GM21526 (cell line): ENCODE results near the gene EIF5AL1.
"Not testable (repeated sequence)": the region's sequence is repeated elsewhere in the genome, so short reads cannot be mapped to it uniquely, and the experiment has no call there.

ENCODE experiments used
- ATAC-seq: cut with Tn5 transposase; IDR thresholded peaks from one replicate; pipeline ENCODE4 v1.9.1; 2021; ENCODE audit warnings: moderate library complexity; ENCODE audit not compliant: unreplicated experiment, low FRiP score

EIF5AL1 gene

GRCh38 chr10:79555354-79556309 is 43.3 kb downstream of the EIF5AL1 start:
- no peak for ATAC-seq

- ATAC-seq, result not testable (repeated sequence)
Observed at GRCh38 chr10:79556961-79557360, 44.6 kb downstream of the EIF5AL1 start.

GRCh38 chr10:79559726-79560125 is 47.4 kb downstream of the EIF5AL1 start:
- ATAC-seq, result no peak

GRCh38 chr10:79560160-79560709 is 47.9 kb downstream of the EIF5AL1 start, which contains the start of gene SFTPA2:
SFTPA2 (minus strand) TSS chr10:79560407; CDS start chr10:79559483, 924 bp downstream.
- no peak for ATAC-seq

DNA sequence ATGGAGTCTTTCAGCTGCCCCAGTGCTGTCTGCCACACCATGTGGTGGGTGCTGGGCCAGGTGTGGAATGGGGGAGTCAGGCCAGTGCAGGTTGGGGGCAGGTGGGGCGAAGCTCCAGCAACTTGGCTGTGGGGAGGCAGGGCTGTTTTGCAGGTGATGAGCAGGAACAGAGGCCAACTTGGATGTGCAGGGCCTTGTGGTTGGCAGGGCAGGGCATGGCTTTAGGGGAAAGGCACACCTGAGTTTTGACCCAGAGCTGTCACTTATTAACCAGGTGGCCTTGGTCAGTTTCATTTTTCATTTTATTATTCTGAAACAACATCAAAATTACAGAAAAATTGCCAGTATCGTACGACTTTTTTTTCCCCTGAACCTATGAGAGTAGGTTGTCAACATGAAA is 48.9 kb downstream of the EIF5AL1 start:
- no peak for ATAC-seq

DNA sequence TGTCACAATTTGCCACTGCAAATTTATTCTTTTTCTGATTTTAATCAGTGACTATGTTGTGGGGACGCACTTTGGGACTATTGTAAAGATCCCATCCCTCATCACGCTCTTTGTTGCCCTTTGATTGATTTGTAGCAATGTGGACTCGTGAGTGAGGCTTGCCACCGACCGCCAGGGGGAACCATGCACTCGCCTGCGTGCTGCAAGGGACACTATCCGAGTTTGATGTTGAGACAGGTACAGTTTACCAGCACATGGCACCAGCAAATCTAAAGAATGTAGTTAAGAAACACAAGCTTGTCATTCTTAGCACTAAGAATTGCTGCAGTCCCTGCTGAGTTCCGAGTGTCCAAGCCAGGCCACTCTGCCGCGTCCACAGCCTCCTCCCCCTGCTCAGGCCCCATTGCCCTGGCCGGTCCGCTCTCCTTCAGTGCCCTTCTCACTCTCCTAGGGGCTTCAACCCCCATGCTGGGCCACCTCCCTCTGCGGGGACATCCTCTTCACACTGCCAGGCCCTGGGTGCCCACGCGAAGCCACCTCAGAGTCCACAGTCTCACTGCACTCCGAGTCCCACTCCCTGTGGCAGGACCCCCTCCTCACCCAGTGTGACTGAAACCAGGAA is 49.9 kb downstream of the EIF5AL1 start:
- peak; percentile 76 for ATAC-seq

GRCh38 chr10:79563426-79563825 is 51.1 kb downstream of the EIF5AL1 start:
- ATAC-seq, result no peak
